Measurements from ENCODE around the gene HAL.
A peak's percentile ranks its signal among the peaks of the same experiment; 100 is the strongest.

The HAL gene

DNA sequence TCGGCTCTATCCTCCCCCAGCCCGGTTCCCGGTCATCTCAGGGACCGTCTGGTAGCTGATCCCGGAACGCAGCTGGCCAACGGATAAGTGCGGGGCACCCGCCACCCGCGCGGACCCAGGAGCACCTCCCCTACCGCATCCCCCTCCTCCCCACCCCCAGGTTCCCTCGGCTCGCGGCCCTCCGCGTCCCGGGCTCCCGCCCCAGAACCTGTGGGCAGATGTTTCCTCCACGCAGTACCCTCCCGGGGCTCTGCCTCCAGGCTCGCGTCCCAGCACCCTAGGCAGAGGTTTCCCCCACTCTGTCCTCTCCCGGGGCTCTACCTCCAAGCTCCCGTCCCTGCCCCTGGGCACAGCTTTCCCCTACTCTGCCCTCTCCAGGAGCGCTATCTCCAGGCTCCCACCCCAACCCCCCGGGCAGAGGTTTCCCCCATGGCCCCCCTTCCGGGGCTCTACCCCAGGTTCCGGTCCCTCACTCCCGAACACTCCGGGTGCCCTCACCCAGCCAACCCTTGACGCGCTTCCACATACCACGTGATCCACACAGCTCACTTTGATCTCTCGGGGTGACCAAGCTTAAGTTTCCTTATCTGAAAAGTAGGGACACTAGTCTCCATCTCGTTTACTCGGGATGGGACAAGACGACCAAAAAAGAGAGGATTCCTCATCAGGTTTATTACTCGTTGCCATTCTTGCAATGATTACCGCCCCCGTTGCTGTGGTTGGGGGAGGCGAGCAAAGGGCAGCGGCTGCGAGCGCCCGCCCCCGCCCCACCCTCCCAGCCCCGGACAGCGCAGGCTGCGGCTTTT lies 53.4 kb downstream of the HAL start, which contains the start of gene CCDC38:
Gene CCDC38, minus strand, starts transcription at position 91 of the 806 bp plus-strand sequence. CDS start 6,105 bp downstream, outside the sequence.
- ChIA-PET POLR2A (interaction anchor here (0.7 to 1.7 kb wide), 4 partner anchors 9 to 469 kb away, joined by 3 to 4 read pairs (median 3); partner anchors contain the start of gene METAP2), CTCF (interaction anchor here (0.5 to 2.9 kb wide), 8 partner anchors 13 to 397 kb away, joined by 3 to 17 read pairs (median 4); no protein-coding TSS in a partner anchor)
- peak within 1 kb of the TSS; percentile 77 for H3K27ac ChIP-seq (ENCODE audit: extremely low read depth, low read depth, low read length)
- H3K4me3 ChIP-seq (ENCODE audit: low read depth, low read length), result peak within 1 kb of the TSS; percentile 66
- H3K9me3 ChIP-seq (ENCODE audit: control insufficient read depth, insufficient read depth, low read depth, low read length), result no peaks in the 10 kb centered on the region
- no peaks in the 10 kb centered on the region for H3K36me3 ChIP-seq (ENCODE audit: control insufficient read depth in 2 of 2, insufficient read depth in 1 of 2, low read length in 2 of 2)
- peaks cover 3% of the 10 kb centered on the region; the same call in 1 of the 2 replicates for H3K4me1 ChIP-seq (ENCODE audit: control insufficient read depth, insufficient read depth, low read length)
- TF ChIP-seq ZNF211 (tag by site-specific recombination; IDR thresholded peaks at IDR 0.05; ENCODE audit: low read depth), result no peak
- TF ChIP-seq ZNF350 (tag by site-specific recombination; IDR thresholded peaks at IDR 0.05), result no peak
- TF ChIP-seq ZNF658 (tag by site-specific recombination; IDR thresholded peaks at IDR 0.05), result no peak
- no peak for TF ChIP-seq ZNF610 (tag by site-specific recombination; IDR thresholded peaks at IDR 0.05; ENCODE audit: borderline replicate concordance)
- 0 out of 2 replicates have a peak, but pooled peaks have one; percentile 28 for TF ChIP-seq ZNF121 (tag by site-specific recombination; IDR thresholded peaks at IDR 0.05)
- no peak for TF ChIP-seq ZNF155 (tag by site-specific recombination; IDR thresholded peaks at IDR 0.05)
- TF ChIP-seq ZNF701 (tag by site-specific recombination; IDR thresholded peaks at IDR 0.05), result no peak
- peak; percentile 84 for TF ChIP-seq ZNF501 (tag by site-specific recombination; IDR thresholded peaks at IDR 0.05)
- no peak for TF ChIP-seq ZNF488 (tag by site-specific recombination; IDR thresholded peaks at IDR 0.05)
- TF ChIP-seq ZNF184 (tag by site-specific recombination; IDR thresholded peaks at IDR 0.05), result no peak
- 0 out of 2 replicates have a peak, but pooled peaks have one; percentile 11 for TF ChIP-seq ZNF837 (tag by site-specific recombination; IDR thresholded peaks at IDR 0.05)
- TF ChIP-seq ZNF843 (tag by site-specific recombination; IDR thresholded peaks at IDR 0.05), result no peak
- TF ChIP-seq SCRT1 (tag by site-specific recombination; IDR thresholded peaks at IDR 0.05; ENCODE audit: borderline replicate concordance), result no peak
- TF ChIP-seq ZNF341 (tag by site-specific recombination; IDR thresholded peaks at IDR 0.05; ENCODE audit: low read depth), result peak; percentile 68
- TF ChIP-seq OSR2 (tag by site-specific recombination; IDR thresholded peaks at IDR 0.05), result no peak
- no peak for TF ChIP-seq SETDB1 (IDR thresholded peaks at IDR 0.05; ENCODE audit: insufficient read length, low read length)
- TF ChIP-seq ZIC2 (tag by site-specific recombination; IDR thresholded peaks at IDR 0.05), result peak; percentile 65
- no peak for TF ChIP-seq ZNF626 (tag by site-specific recombination; IDR thresholded peaks at IDR 0.05)
- TF ChIP-seq ZNF221 (tag by site-specific recombination; IDR thresholded peaks at IDR 0.05; ENCODE audit: borderline replicate concordance), result no peak
- no peak for TF ChIP-seq ZNF777 (tag by site-specific recombination; IDR thresholded peaks at IDR 0.05; ENCODE audit: borderline replicate concordance)
- TF ChIP-seq, protein P1, sequence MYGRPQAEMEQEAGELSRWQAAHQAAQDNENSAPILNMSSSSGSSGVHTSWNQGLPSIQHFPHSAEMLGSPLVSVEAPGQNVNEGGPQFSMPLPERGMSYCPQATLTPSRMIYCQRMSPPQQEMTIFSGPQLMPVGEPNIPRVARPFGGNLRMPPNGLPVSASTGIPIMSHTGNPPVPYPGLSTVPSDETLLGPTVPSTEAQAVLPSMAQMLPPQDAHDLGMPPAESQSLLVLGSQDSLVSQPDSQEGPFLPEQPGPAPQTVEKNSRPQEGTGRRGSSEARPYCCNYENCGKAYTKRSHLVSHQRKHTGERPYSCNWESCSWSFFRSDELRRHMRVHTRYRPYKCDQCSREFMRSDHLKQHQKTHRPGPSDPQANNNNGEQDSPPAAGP (tag by site-specific recombination; IDR thresholded peaks at IDR 0.05), result peak; percentile 22; the same call in 1 of the 2 replicates
- no peak for TF ChIP-seq PRDM2 (tag by site-specific recombination; IDR thresholded peaks at IDR 0.05; ENCODE audit: borderline replicate concordance)
- TF ChIP-seq, protein P2, sequence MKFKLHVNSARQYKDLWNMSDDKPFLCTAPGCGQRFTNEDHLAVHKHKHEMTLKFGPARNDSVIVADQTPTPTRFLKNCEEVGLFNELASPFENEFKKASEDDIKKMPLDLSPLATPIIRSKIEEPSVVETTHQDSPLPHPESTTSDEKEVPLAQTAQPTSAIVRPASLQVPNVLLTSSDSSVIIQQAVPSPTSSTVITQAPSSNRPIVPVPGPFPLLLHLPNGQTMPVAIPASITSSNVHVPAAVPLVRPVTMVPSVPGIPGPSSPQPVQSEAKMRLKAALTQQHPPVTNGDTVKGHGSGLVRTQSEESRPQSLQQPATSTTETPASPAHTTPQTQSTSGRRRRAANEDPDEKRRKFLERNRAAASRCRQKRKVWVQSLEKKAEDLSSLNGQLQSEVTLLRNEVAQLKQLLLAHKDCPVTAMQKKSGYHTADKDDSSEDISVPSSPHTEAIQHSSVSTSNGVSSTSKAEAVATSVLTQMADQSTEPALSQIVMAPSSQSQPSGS (tag by site-specific recombination; IDR thresholded peaks at IDR 0.05; ENCODE audit: low read depth), result no peak
- TF ChIP-seq ZNF513 (tag by site-specific recombination; IDR thresholded peaks at IDR 0.05), result no peak
- TF ChIP-seq ZNF335 (tag by site-specific recombination; conservative IDR thresholded peaks at IDR 0.05), result peak; percentile 85
